GM21526 (cell line): ENCODE measurements around the gene CYSRT1.
A peak's percentile ranks its signal among the peaks of the same experiment; 100 is the strongest.
"Not testable (repeated sequence)": the region's sequence is repeated elsewhere in the genome, so short reads cannot be mapped to it uniquely, and the experiment has no call there.

Source experiments
- ATAC-seq: cut with Tn5 transposase; IDR thresholded peaks from one replicate; pipeline ENCODE4 v1.9.1; 2021; ENCODE audit warnings: moderate library complexity; ENCODE audit not compliant: unreplicated experiment, low FRiP score

Gene CYSRT1

GRCh38 chr9:137235424-137236237 lies 10.7 kb downstream of the CYSRT1 start:
- no peak for ATAC-seq

- ATAC-seq, result no peak
Observed at GRCh38 chr9:137236238-137236935, 11.4 kb downstream of the CYSRT1 start.

- no peak for ATAC-seq
Observed at GRCh38 chr9:137236936-137237421, 12.0 kb downstream of the CYSRT1 start.

GRCh38 chr9:137237759-137238726 lies 13.1 kb downstream of the CYSRT1 start:
- ATAC-seq, result no peak

- not testable (repeated sequence) for ATAC-seq
Observed at GRCh38 chr9:137239541-137240200, 14.7 kb downstream of the CYSRT1 start.

- peak; percentile 22 for ATAC-seq
Observed at GRCh38 chr9:137240318-137240840, 15.4 kb downstream of the CYSRT1 start.

GRCh38 chr9:137240841-137241489 lies 16.0 kb downstream of the CYSRT1 start, which contains the start of gene TUBB4B:
TSS of gene TUBB4B (plus strand) at chr9:137241287. CDS start at chr9:137241361, 74 bp downstream.
- ATAC-seq, result peak; percentile 63

- peak; percentile 0 for ATAC-seq
Observed at GRCh38 chr9:137241490-137242268, 16.7 kb downstream of the CYSRT1 start.

GRCh38 chr9:137242269-137243203 lies 17.6 kb downstream of the CYSRT1 start:
- ATAC-seq, result no peak

- not testable (repeated sequence) for ATAC-seq
Observed at GRCh38 chr9:137243266-137243625, 18.3 kb downstream of the CYSRT1 start.

GRCh38 chr9:137243626-137244485 lies 18.9 kb downstream of the CYSRT1 start:
- ATAC-seq, result no peak

GRCh38 chr9:137244486-137245449 lies 19.8 kb downstream of the CYSRT1 start:
- no peak for ATAC-seq

GRCh38 chr9:137245450-137246421 lies 20.8 kb downstream of the CYSRT1 start:
- no peak for ATAC-seq
